GM18907 (cell line): ENCODE results near the gene ATP13A1.
"Not testable (repeated sequence)": the region's sequence is repeated elsewhere in the genome, so short reads cannot be mapped to it uniquely, and the experiment has no call there.

ENCODE experiments used
- ATAC-seq: cut with Tn5 transposase; IDR thresholded peaks from one replicate; pipeline ENCODE4 v1.9.1; 2021; ENCODE audit warnings: mild to moderate bottlenecking, moderate library complexity; ENCODE audit not compliant: unreplicated experiment

Gene ATP13A1

GRCh38 chr19:19665420-19665948 is 2.0 kb upstream of the ATP13A1 start:
- not testable (repeated sequence) for ATAC-seq

- no peak for ATAC-seq
These were observed 613 bp downstream of the ATP13A1 start for GRCh38 chr19:19662871-19663255.

DNA sequence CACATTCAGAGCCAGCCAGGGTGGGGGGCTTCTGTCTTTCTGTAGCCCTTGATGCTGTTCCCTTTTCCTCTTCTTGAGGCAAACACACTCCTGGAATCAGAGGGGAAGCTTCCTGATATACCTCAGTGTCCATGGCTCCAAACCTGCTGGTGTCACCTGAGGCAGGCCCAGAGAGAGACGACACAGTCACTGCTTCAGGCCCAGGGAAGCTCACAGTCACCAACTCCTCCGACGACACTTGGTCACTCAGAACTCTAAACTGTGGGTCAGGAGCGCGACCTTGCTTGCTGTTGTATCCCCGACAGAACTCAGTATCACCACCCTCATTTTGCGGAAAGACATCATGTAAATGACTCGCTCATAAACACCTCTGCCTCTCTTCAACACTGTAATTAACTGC is 1.1 kb downstream of the ATP13A1 start:
- ATAC-seq = no peak

DNA sequence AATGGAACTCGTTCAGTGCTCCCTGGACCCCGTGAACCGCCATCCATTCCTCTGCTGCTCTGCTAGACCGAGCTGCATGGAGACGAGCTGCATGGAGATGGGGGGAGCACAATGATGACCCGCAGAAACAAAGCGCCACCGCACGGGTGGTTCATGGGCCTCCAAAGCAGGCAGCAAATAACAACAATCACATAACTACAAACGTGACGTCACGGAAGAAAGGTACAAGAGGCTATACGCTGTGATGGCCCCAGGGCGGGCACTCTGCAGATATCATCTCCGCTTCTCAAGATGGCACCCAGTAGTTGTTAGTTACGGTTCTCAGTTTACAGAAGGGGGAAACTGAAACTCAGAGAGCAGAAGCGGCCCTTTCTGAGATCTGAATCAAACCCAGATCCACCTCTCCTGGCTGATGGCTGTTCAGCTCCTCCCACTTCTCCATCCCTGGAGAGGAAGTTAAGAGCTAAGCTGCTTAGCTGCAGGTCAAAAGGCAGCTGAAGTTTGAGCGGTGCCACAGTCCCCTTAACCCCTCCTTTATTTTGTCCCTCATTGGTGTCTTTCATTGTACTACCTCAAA is 1.7 kb downstream of the ATP13A1 start:
- peak; percentile 46 for ATAC-seq

DNA sequence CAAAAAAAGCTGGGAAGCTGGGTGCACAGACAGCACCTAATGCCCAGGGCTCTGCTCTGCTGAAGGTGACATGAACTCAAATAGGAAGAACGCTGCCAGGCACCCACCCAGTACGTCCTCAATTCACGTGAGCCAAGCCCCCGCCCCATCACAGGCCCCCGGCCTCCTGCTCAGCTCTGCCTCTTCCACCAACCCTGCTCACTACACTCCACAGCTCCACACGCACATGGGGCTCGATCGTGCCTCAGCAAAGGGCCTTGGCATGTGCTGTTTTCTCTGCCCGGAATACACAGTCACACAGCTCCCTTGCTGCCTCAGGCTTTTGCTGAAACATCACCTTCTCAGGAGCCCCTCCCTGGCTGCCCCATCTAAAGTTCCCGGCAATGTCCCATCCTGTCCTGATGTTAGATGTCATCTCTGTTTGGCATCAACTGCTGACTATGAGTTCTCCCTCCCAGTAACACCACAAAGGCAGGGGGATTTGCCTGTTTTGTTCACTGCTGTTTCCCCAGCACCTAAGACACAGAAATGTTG is 2.3 kb downstream of the ATP13A1 start:
- no peak for ATAC-seq

GRCh38 chr19:19659646-19660245 is 3.7 kb downstream of the ATP13A1 start:
- ATAC-seq = no peak

- no peak for ATAC-seq
These were observed 6.1 kb downstream of the ATP13A1 start for GRCh38 chr19:19657397-19657783.

GRCh38 chr19:19656451-19657396 is 6.8 kb downstream of the ATP13A1 start:
- no peak for ATAC-seq

GRCh38 chr19:19655641-19656343 is 7.7 kb downstream of the ATP13A1 start:
- no peak for ATAC-seq

- ATAC-seq = no peak
These were observed 8.4 kb downstream of the ATP13A1 start for GRCh38 chr19:19655051-19655594.

DNA sequence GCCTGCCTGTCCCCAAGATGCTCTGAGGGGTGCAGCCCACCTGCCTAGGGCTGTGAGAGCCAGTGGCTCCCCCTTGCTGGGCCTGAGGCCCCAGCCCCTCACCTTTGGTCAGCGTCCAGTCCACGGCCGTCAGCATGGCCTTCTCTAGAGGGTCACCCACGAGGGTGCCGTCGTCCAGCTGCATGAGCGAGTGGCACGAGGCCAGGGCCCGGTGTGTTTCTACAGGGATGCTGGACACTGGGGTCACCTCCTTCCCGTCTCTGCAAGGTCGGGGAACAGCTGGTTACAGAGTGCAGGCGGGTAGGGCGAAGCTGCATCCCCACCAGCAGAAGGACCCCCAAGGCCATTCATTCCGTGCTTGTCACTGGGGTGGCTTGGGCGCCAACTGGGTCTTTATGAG is 9.0 kb downstream of the ATP13A1 start:
- no peak for ATAC-seq

DNA sequence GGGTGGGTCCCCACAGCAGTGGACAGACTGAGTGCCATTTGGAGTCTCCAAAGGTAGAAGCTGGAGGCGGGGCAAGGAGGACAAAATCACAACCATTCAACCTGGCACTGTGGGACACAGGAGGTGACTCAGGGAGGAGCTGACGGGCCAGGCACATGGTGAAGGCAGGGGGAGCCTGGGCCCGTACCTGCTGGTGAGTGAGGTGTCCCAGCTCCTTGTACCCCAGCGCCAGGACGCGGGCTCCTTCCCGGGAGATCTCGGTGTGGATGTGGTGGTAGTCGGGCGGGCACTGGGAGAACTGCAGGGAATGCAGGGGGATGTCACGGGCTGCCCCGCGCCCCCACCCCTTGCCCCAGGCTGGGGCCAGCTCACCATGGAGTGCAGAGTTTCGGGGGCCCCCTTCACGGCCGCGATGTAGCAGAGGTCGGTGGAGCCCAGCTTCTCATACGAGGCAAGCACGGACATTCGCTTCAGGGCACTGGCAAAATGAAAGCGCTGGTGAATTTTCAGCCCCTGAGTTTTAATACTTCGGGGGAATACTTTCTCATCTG is 9.8 kb downstream of the ATP13A1 start:
- no peak for ATAC-seq

GRCh38 chr19:19652482-19653295 is 10.8 kb downstream of the ATP13A1 start:
- no peak for ATAC-seq

DNA sequence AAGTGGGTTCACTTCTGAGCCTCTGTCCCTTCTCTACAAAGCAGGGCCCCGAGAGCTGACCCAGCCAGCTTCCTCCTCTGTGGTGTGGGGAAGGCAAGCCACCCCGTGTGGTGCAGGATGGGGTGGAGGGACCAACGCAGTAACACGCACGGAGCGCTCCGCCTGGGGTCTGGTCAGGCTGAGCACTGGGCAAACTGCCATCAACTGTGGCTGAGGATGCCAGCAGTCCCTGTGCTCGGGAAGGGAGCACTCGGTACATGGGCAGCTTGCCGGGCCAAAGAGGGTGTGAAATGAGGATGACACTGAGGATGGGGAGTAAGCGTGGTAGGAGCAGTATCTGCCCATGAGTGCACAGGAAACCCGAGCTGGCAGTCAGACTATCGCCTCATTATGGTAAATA is 12.4 kb downstream of the ATP13A1 start:
- ATAC-seq = no peak

DNA sequence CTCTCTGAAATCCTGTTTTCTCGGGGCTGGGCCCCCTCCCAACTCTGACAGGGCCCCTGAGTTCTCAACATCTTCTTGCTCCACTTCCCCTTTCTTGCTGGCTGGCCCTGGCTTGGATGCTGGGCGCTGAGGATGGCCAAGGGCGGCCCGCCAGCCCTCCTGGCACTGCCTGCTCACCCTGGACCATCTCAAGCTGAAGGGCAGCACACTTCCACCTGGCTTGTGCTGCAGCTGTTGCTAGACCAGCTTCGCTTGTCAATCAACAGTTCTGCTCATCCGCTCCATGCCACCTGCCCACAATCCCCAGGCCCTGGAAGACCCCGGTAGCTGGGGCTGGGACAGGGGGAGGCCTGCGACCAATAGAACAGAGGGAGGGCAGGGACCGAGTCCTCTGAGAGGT is 13.1 kb downstream of the ATP13A1 start:
- no peak for ATAC-seq

DNA sequence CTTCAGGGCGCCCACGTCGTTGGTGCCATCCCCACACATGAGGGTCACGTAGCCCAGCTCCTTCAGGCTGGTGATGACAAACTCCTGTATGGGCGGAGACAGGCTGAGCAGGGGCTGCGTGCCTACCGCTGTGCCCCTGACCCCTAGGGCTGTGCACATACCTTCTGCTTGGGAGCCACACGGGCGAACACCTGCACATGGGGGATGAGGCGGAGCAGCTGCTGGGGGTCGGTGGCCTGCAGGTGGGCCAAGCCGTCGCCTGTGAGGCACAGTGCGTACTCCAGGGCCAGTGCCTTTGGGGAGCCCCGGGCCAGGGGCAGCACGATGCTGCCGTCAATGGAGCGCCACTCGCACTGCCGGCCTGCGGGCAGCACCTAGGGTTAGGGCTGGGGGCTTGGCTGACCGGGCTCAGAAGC is 13.9 kb downstream of the ATP13A1 start:
- ATAC-seq = no peak

DNA sequence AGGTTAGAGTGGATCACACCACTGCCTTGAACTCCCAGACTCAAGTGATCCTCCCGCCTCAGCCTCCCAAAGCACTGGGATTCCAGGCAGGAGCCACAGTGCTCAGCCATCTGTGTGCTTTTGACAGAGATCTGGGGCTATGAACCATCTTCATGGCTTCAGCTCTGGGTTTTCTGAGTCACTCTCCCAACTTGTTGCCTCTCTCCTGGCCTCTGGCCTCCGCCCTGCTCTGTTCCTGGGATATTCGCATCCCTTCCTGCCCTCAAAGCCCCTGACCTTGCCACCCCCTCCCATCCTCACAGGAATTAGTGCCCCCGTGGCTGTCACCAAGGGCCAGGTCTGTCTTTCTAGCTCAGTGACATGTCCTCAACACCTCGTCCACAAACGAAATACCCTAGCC is 14.3 kb downstream of the ATP13A1 start:
- no peak for ATAC-seq

GRCh38 chr19:19647037-19647835 is 16.2 kb downstream of the ATP13A1 start:
- ATAC-seq = no peak
